GM12878 (cell line): Measurements from ENCODE around the gene PPP2R5C. TPM values are rescaled to one million over a fixed set of nuclear protein-coding genes. Genes with fewer than 3 reads are reported as not detected.

Experiments used
- ATAC-seq: fragments of 200-7000 bp; cut with Tn5 transposase; 3 replicates; pipeline ENCODE4 v1.9.1; 2020; ENCODE audit warnings: mild to moderate bottlenecking, moderate library complexity
- BruUV-seq: library from RNA; stranded (reverse); fragments of 400-500 nt; replicated peaks from 2 replicates; lab custom pipeline; 2021; lab: Mats Ljungman, UMichigan
- CTCF ChIA-PET: fragments of 300-600 bp; sonication (Branson Sonifier 250); formaldehyde crosslinking; extraction: SDS; loops from one replicate; lab custom pipeline; 2021; ENCODE audit warnings: inconsistent platforms; lab: Yijun Ruan, JAX
- POLR2A ChIA-PET: fragments of 350-600 bp; formaldehyde crosslinking; extraction: SDS; loops from one replicate; lab custom pipeline; 2021; ENCODE audit warnings: inconsistent platforms; lab: Charles Lee
- RAD21 ChIA-PET: fragments of 300-600 bp; sonication (Branson Sonifier 250); formaldehyde crosslinking; loops from one replicate; lab custom pipeline; 2023; ENCODE audit warnings: antibody characterized with exemption; ENCODE audit not compliant: unreplicated experiment; lab: Charles Lee
- SMC1A ChIA-PET: fragments of 300-600 bp; sonication (Branson Sonifier 250); formaldehyde crosslinking; loops from one replicate; lab custom pipeline; 2023; ENCODE audit not compliant: unreplicated experiment, uncharacterized antibody; lab: Charles Lee
- DNase-seq: peaks from one replicate; pipeline ENCODE4 v3.0.0-alpha.2; 2011; ENCODE audit warnings: low read depth, low spot score
- FAIRE-seq: peaks from 3 replicates; lab custom pipeline; 2011; peaks lifted over from hg19 to GRCh38; lab: Jason Lieb, UNC
- H2AFZ ChIP-seq: 2 replicates; pipeline ENCODE4 v1.6.0; 2011; ENCODE audit warnings: low read depth, low read length, control low read depth; ENCODE audit not compliant: control insufficient read depth
- H3K27ac ChIP-seq: 2 replicates; pipeline ENCODE4 v1.5.1; 2011; ENCODE audit warnings: control low read depth; ENCODE audit not compliant: control insufficient read depth, insufficient read depth
- H3K27me3 ChIP-seq, 2 experiments: replicated peaks in 1 of 2; 2 replicates each; pipeline versions ENCODE4 v1.6.0 to v1.6.1; 2011; ENCODE audit warnings: low read length in 1 of 2; ENCODE audit not compliant: control insufficient read depth in 2 of 2, insufficient read depth in 2 of 2
- H3K36me3 ChIP-seq, 2 experiments: 2 replicates each; pipeline ENCODE4 v1.5.1; 2011; ENCODE audit warnings: low read length in 1 of 2; ENCODE audit not compliant: control insufficient read depth in 2 of 2, insufficient read depth in 2 of 2
- H3K4me1 ChIP-seq: 2 replicates; pipeline ENCODE4 v1.6.1; 2011; ENCODE audit warnings: mild to moderate bottlenecking, low read length, moderate library complexity, mixed read lengths; ENCODE audit not compliant: control insufficient read depth, insufficient read depth
- H3K4me2 ChIP-seq: 2 replicates; pipeline ENCODE4 v1.6.0; 2011; ENCODE audit warnings: control low read depth; ENCODE audit not compliant: control insufficient read depth, insufficient read depth
- H3K4me3 ChIP-seq: fragments of 200-600 bp; sonication (generic); 2 replicates; pipeline ENCODE4 v1.5.1; 2016
- H3K79me2 ChIP-seq: 2 replicates; pipeline ENCODE4 v1.6.0; 2011; ENCODE audit warnings: low read length; ENCODE audit not compliant: control insufficient read depth, insufficient read depth
- H3K9ac ChIP-seq: 2 replicates; pipeline ENCODE4 v1.8.0; 2011; ENCODE audit warnings: low read length, control low read depth, mixed read lengths; ENCODE audit not compliant: control insufficient read depth, insufficient read depth
- H3K9me3 ChIP-seq: replicated peaks from 3 replicates; pipeline ENCODE4 v1.5.1; 2011; ENCODE audit warnings: mild to moderate bottlenecking, low read length; ENCODE audit not compliant: control insufficient read depth, insufficient read depth
- H4K20me1 ChIP-seq: 2 replicates; pipeline ENCODE4 v1.6.0; 2011; ENCODE audit not compliant: control insufficient read depth, insufficient read depth
- BCL11A ChIP-seq: IDR thresholded peaks from 2 replicates; pipeline ENCODE4 v1.6.1; 2011; ENCODE audit warnings: low read depth, low read length
- CREB1 ChIP-seq: IDR thresholded peaks from 2 replicates; pipeline ENCODE4 v1.6.1; 2012; ENCODE audit warnings: low read depth, mild to moderate bottlenecking, inconsistent platforms
- JUND ChIP-seq: IDR thresholded peaks from 2 replicates; pipeline ENCODE4 v1.6.1; 2012; ENCODE audit warnings: low read depth, mild to moderate bottlenecking, low read length, improper control_type of control experiment, moderate library complexity
- SREBF2 ChIP-seq: IDR thresholded peaks from 2 replicates; pipeline ENCODE4 v1.6.1; 2012; ENCODE audit warnings: mild to moderate bottlenecking, low read length
- WGBS: methylation state at CpG from one replicate; pipeline ENCODE4 v1.1.6; 2016; ENCODE audit warnings: low lambda C conversion rate; ENCODE audit not compliant: insufficient replicate concordance, insufficient coverage; ENCODE audit errors: missing lambda C conversion rate; 5-methylcytosine and 5-hydroxymethylcytosine counted together
- in situ Hi-C: fragments of 300-500 bp; cut with MboI; formaldehyde crosslinking; loops from 9 replicates; pipeline ENCODE4 v1.14.3; 2018; ENCODE audit warnings: mixed read lengths
- intact Hi-C: fragments of 100-400 bp; cut with micrococcal nuclease; formaldehyde crosslinking; loops from one replicate; pipeline ENCODE4 v1.14.2; 2022; ENCODE audit not compliant: unreplicated experiment
- polyA plus RNA-seq, 11 experiments: library from polyadenylated mRNA; depleted of rRNA in 4 of 11; unstranded in 6 of 11; stranded (reverse) in 5 of 11; fragments of >200 nt; fragmentation: Nextera tagmentation in 4 of 11; fragmentation: Illumina TruSeq in 1 of 11; extraction: Ambion mirVana in 4 of 11; extraction: Trizol in 1 of 11; gene quantifications; 1 replicate in 1 of 11; 2 replicates in 10 of 11; pipeline versions ENCODE4 v1.2.1 to v1.2.3, GENCODE V29; 2011 to 2016; ENCODE audit warnings: inconsistent platforms in 2 of 11, missing spikeins in 2 of 11, low read depth in 1 of 11
- total RNA-seq, 4 experiments: library from RNA; depleted of rRNA in 3 of 4; stranded (reverse); fragments of >200 nt in 3 of 4; fragmentation: Illumina TruSeq in 1 of 4; extraction: Trizol in 1 of 4; gene quantifications; 2 replicates each; pipeline versions ENCODE4 v1.2.1 to v1.2.3, GENCODE V29; 2013 to 2021
- TF ChIP-seq, protein P1 (sequence below): fragments of 450-650 bp; formaldehyde crosslinking; IDR thresholded peaks from 2 replicates; pipeline ENCODE4 v1.5.0; 2022; ENCODE audit warnings: mild to moderate bottlenecking, missing genetic modification characterization
- TF ChIP-seq, protein P2 (sequence below): fragments of 450-650 bp; formaldehyde crosslinking; IDR thresholded peaks from 2 replicates; pipeline ENCODE4 v1.4.0; 2020; ENCODE audit warnings: mild to moderate bottlenecking, moderate library complexity
- TF ChIP-seq, protein P3 (sequence below), 3 experiments: IDR thresholded peaks in 2 of 3; conservative IDR thresholded peaks in 1 of 3; 2 replicates each; pipeline ENCODE4 v1.5.1; 2011; ENCODE audit warnings: low read depth in 3 of 3, low read length in 3 of 3, mild to moderate bottlenecking in 3 of 3, control low read depth in 2 of 3, moderate library complexity in 2 of 3, inconsistent platforms in 1 of 3, mixed read lengths in 1 of 3; ENCODE audit not compliant: control insufficient read depth in 2 of 3, insufficient read depth in 1 of 3; ENCODE audit errors: extremely low read depth in 1 of 3
- TF ChIP-seq, protein P4 (sequence below): IDR thresholded peaks from 2 replicates; pipeline ENCODE4 v1.6.1; 2011; ENCODE audit warnings: mild to moderate bottlenecking, low read depth, low read length, moderate library complexity; ENCODE audit not compliant: insufficient replicate concordance

PPP2R5C gene
- total and polyA plus RNA-seq, 10 of the 15 experiments (the other 5 are each of a cell fraction or from before 2014, with no cell fraction given): 106 to 199 (median 144) TPM

DNA sequence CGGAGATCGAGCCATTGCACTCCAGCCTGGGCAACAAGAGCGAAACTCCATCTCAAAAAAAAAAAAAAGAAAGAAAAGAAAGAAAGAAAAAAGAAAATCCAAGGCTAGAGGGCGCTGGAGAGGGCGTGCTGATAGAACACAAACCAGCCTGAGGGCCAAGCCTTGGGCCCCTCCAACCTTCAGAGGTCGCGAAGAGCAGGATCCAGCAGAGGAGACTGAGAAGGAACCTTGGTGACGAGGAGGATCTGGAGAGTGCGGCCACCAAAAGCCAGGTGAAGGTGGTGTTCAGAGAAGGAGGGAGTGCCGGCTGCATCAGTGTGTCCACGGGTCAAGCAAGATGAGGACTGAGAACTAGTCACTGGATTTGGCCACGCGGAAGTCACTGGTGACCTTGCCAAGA lies 198.7 kb downstream of the PPP2R5C start (continued):
- TF ChIP-seq, protein P1, sequence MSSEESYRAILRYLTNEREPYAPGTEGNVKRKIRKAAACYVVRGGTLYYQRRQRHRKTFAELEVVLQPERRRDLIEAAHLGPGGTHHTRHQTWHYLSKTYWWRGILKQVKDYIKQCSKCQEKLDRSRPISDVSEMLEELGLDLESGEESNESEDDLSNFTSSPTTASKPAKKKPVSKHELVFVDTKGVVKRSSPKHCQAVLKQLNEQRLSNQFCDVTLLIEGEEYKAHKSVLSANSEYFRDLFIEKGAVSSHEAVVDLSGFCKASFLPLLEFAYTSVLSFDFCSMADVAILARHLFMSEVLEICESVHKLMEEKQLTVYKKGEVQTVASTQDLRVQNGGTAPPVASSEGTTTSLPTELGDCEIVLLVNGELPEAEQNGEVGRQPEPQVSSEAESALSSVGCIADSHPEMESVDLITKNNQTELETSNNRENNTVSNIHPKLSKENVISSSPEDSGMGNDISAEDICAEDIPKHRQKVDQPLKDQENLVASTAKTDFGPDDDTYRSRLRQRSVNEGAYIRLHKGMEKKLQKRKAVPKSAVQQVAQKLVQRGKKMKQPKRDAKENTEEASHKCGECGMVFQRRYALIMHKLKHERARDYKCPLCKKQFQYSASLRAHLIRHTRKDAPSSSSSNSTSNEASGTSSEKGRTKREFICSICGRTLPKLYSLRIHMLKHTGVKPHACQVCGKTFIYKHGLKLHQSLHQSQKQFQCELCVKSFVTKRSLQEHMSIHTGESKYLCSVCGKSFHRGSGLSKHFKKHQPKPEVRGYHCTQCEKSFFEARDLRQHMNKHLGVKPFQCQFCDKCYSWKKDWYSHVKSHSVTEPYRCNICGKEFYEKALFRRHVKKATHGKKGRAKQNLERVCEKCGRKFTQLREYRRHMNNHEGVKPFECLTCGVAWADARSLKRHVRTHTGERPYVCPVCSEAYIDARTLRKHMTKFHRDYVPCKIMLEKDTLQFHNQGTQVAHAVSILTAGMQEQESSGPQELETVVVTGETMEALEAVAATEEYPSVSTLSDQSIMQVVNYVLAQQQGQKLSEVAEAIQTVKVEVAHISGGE (CRISPR knock-in tag): no peak
- TF ChIP-seq JUND: no peak

DNA sequence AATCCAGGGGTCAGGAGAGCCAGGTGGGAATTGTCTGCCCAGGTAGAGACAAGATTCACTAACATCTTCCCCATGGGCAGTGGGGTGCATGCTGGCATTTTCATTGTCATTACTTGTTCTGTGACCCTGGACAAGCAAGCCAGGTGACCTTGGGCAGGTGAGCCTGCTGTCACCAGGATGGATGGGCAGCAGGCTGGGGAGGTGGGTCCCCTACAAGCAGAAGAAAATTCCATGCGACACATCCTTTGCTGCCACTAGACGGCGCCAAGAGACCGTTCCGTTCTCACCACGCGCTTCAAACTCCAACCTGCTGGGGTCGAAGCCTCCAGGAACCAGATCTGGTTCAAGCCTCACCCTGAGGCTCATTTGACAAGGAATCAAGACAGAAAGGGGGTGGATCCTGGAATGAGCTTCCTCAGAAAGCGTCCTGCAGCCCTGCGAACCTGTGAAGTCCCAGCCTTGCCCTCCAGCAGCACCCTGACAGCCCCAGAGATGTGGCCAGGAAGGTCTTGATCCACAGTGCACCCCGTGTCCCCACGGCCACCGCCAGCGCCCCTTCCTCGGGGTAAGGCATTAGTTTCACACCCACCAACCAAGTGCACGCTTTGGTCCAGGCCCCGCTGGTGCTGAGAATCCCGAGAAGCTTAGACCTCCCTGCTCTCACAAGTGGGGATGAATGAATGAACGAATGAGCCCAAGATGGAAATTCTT lies 199.7 kb downstream of the PPP2R5C start:
- intact Hi-C loops: loop anchor here (1.0 to 10.0 kb wide), 5 partner anchors 33 to 554 kb away; no protein-coding TSS in a partner anchor
- RAD21 ChIA-PET: interaction anchor here (0.8 to 2.8 kb wide), 7 partner anchors 13 to 354 kb away, joined by 3 to 12 read pairs (median 4); no protein-coding TSS in a partner anchor
- in situ Hi-C loops: loop anchor here (5.0 to 10.0 kb wide), 3 partner anchors 136 to 554 kb away; partner anchors contain the start of gene ZNF839
- Histone ChIP-seq H3K36me3 (no peaks in the 10 kb centered on the region), H3K27ac (no peak overlapping the region), H3K9ac (no peak overlapping the region), H3K27me3 (no peaks in the 10 kb centered on the region), H2AFZ (no peak overlapping the region; the same call in 1 of the 2 replicates), H3K79me2 (peaks cover 18% of the 10 kb centered on the region), H3K4me3 (no peak overlapping the region), H3K9me3 (no peaks in the 10 kb centered on the region), H3K4me2 (no peak overlapping the region), H4K20me1 (no peaks in the 10 kb centered on the region), H3K4me1 (no peaks in the 10 kb centered on the region)
- POLR2A ChIA-PET: no interaction called here
- ATAC-seq (peak; percentile 61), FAIRE-seq (peak; percentile 93), DNase-seq (peak; percentile 36)
- no TSS peak for BruUV-seq
- 10% methylated on average over 19 of the region's 19 CpGs for WGBS
- SMC1A ChIA-PET: interaction anchor here (0.8 to 7.5 kb wide), 7 partner anchors 33 to 355 kb away, joined by 3 to 67 read pairs (median 6); partner anchors contain the start of gene MOK
- CTCF ChIA-PET: interaction anchor here (0.6 to 7.8 kb wide), 25 partner anchors 11 to 356 kb away, joined by 3 to 58 read pairs (median 5); no protein-coding TSS in a partner anchor
- TF ChIP-seq, protein P2, sequence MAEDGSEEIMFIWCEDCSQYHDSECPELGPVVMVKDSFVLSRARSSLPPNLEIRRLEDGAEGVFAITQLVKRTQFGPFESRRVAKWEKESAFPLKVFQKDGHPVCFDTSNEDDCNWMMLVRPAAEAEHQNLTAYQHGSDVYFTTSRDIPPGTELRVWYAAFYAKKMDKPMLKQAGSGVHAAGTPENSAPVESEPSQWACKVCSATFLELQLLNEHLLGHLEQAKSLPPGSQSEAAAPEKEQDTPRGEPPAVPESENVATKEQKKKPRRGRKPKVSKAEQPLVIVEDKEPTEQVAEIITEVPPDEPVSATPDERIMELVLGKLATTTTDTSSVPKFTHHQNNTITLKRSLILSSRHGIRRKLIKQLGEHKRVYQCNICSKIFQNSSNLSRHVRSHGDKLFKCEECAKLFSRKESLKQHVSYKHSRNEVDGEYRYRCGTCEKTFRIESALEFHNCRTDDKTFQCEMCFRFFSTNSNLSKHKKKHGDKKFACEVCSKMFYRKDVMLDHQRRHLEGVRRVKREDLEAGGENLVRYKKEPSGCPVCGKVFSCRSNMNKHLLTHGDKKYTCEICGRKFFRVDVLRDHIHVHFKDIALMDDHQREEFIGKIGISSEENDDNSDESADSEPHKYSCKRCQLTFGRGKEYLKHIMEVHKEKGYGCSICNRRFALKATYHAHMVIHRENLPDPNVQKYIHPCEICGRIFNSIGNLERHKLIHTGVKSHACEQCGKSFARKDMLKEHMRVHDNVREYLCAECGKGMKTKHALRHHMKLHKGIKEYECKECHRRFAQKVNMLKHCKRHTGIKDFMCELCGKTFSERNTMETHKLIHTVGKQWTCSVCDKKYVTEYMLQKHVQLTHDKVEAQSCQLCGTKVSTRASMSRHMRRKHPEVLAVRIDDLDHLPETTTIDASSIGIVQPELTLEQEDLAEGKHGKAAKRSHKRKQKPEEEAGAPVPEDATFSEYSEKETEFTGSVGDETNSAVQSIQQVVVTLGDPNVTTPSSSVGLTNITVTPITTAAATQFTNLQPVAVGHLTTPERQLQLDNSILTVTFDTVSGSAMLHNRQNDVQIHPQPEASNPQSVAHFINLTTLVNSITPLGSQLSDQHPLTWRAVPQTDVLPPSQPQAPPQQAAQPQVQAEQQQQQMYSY (CRISPR knock-in tag): no peak
- TF ChIP-seq, protein P3, sequence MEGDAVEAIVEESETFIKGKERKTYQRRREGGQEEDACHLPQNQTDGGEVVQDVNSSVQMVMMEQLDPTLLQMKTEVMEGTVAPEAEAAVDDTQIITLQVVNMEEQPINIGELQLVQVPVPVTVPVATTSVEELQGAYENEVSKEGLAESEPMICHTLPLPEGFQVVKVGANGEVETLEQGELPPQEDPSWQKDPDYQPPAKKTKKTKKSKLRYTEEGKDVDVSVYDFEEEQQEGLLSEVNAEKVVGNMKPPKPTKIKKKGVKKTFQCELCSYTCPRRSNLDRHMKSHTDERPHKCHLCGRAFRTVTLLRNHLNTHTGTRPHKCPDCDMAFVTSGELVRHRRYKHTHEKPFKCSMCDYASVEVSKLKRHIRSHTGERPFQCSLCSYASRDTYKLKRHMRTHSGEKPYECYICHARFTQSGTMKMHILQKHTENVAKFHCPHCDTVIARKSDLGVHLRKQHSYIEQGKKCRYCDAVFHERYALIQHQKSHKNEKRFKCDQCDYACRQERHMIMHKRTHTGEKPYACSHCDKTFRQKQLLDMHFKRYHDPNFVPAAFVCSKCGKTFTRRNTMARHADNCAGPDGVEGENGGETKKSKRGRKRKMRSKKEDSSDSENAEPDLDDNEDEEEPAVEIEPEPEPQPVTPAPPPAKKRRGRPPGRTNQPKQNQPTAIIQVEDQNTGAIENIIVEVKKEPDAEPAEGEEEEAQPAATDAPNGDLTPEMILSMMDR (IDR thresholded peaks at IDR 0.05 in 2 of 3, conservative IDR thresholded peaks at IDR 0.05 in 1 of 3; ENCODE audit: control insufficient read depth in 2 of 3, extremely low read depth in 1 of 3, insufficient read depth in 1 of 3, low read depth in 3 of 3, low read length in 3 of 3): peak; percentile 98 to 99 (median 98)
- TF ChIP-seq, protein P4, sequence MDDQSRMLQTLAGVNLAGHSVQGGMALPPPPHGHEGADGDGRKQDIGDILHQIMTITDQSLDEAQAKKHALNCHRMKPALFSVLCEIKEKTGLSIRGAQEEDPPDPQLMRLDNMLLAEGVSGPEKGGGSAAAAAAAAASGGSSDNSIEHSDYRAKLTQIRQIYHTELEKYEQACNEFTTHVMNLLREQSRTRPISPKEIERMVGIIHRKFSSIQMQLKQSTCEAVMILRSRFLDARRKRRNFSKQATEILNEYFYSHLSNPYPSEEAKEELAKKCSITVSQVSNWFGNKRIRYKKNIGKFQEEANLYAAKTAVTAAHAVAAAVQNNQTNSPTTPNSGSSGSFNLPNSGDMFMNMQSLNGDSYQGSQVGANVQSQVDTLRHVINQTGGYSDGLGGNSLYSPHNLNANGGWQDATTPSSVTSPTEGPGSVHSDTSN: peak; percentile 31
- TF ChIP-seq SREBF2 (no peak), CREB1 (no peak), BCL11A (no peak)
